ENCODE results near the gene ASB16.

DNA sequence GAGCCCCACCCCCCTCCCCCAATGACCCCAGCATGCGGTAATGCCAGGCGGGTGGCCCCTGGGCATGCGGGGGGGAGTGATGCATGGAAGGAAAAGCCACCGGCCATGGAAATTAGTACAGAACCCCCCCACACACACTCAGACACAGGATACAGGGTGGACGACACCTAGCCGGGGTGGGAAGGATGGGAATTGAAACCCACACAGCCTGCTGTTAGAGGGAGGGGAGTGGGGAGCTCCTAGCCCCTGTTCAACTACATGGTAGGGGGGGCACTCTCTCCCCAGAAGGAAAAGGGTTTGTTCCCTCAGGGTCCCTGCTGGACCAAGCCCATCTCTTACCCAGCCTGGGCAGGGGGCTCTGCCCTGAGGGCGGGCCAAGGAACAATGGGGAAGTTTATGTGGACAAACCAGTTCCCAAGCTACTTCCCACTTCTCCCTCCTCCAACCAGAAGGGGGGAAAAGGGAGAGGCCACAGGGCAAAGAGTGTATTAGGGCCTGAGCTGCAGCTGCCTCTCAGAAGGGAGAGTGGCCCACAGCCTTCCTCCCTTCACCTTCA is 21.5 kb downstream of the ASB16 start:
- TF ChIP-seq CTCF (conservative IDR thresholded peaks at IDR 0.05; ENCODE audit: low read length), result no peak
- TF ChIP-seq EZH2phosphoT487 (IDR thresholded peaks at IDR 0.05; ENCODE audit: borderline replicate concordance, low read depth, low read length), result no peak
